Superior temporal gyrus (tissue), 1 donor: ENCODE measurements around the gene TBC1D2B.
A peak's percentile ranks its signal among the peaks of the same experiment; 100 is the strongest.

ENCODE experiments used
- DNase-seq: peaks from one replicate; pipeline ENCODE4 v3.0.0-alpha.2; 2016; ENCODE audit errors: extremely low spot score

The TBC1D2B gene

GRCh38 chr15:78072080-78072892, 5.2 kb downstream of the TBC1D2B start:
- DNase-seq, result peak; percentile 45

- DNase-seq, result no peak
Measured at GRCh38 chr15:78071383-78071782, 6.1 kb downstream of the TBC1D2B start.

- no peak for DNase-seq
Measured at GRCh38 chr15:78070049-78070700, 7.3 kb downstream of the TBC1D2B start.

GRCh38 chr15:78069462-78070029, 8.0 kb downstream of the TBC1D2B start:
- DNase-seq, result no peak

GRCh38 chr15:78069052-78069414, 8.5 kb downstream of the TBC1D2B start:
- DNase-seq, result no peak

- no peak for DNase-seq
Measured at GRCh38 chr15:78067328-78068228, 9.9 kb downstream of the TBC1D2B start.

GRCh38 chr15:78065973-78066946, 11.3 kb downstream of the TBC1D2B start:
- no peak for DNase-seq

GRCh38 chr15:78065284-78065872, 12.1 kb downstream of the TBC1D2B start:
- peak; percentile 50 for DNase-seq

- DNase-seq, result peak; percentile 13
Measured at GRCh38 chr15:78064544-78064943, 13.0 kb downstream of the TBC1D2B start.

- no peak for DNase-seq
Measured at GRCh38 chr15:78063970-78064385, 13.5 kb downstream of the TBC1D2B start.

GRCh38 chr15:78063217-78063616, 14.3 kb downstream of the TBC1D2B start:
- no peak for DNase-seq

- no peak for DNase-seq
Measured at GRCh38 chr15:78061963-78062427, 15.5 kb downstream of the TBC1D2B start.

GRCh38 chr15:78060232-78060631, 17.3 kb downstream of the TBC1D2B start:
- DNase-seq, result no peak

- DNase-seq, result peak; percentile 8
Measured at GRCh38 chr15:78059110-78059839, 18.2 kb downstream of the TBC1D2B start.

- no peak for DNase-seq
Measured at GRCh38 chr15:78058401-78058935, 19.0 kb downstream of the TBC1D2B start.

- DNase-seq, result peak; percentile 9
Measured at GRCh38 chr15:78057803-78058202, 19.7 kb downstream of the TBC1D2B start.

- DNase-seq, result no peak
Measured at GRCh38 chr15:78056714-78057269, 20.7 kb downstream of the TBC1D2B start.

- no peak for DNase-seq
Measured at GRCh38 chr15:78055919-78056713, 21.4 kb downstream of the TBC1D2B start.
